GM12891 (cell line): Measurements from ENCODE around the gene TIMP2.

ENCODE experiments used
- PAX5 ChIP-seq: IDR thresholded peaks from 2 replicates; pipeline ENCODE4 v1.6.1; 2011; ENCODE audit warnings: low read length, moderate library complexity, mild to moderate bottlenecking; ENCODE audit not compliant: insufficient read depth, severe bottlenecking
- POLR2A ChIP-seq: IDR thresholded peaks from 2 replicates; pipeline ENCODE4 v1.6.1; 2011; ENCODE audit warnings: low read depth, low read length, control low read depth
- POLR2AphosphoS5 ChIP-seq: IDR thresholded peaks from 2 replicates; pipeline ENCODE4 v1.6.1; 2011; ENCODE audit warnings: low read depth, low read length, control low read depth
- POU2F2 ChIP-seq: IDR thresholded peaks from 2 replicates; pipeline ENCODE4 v1.6.1; 2011; ENCODE audit warnings: low read depth, mild to moderate bottlenecking, control low read depth, low read length, moderate library complexity
- SPI1 ChIP-seq: IDR thresholded peaks from 2 replicates; pipeline ENCODE4 v1.6.1; 2011; ENCODE audit warnings: low read depth, low read length, control low read depth
- TAF1 ChIP-seq: IDR thresholded peaks from 2 replicates; pipeline ENCODE4 v1.6.1; 2011; ENCODE audit warnings: low read depth, low read length, control low read depth

DNA sequence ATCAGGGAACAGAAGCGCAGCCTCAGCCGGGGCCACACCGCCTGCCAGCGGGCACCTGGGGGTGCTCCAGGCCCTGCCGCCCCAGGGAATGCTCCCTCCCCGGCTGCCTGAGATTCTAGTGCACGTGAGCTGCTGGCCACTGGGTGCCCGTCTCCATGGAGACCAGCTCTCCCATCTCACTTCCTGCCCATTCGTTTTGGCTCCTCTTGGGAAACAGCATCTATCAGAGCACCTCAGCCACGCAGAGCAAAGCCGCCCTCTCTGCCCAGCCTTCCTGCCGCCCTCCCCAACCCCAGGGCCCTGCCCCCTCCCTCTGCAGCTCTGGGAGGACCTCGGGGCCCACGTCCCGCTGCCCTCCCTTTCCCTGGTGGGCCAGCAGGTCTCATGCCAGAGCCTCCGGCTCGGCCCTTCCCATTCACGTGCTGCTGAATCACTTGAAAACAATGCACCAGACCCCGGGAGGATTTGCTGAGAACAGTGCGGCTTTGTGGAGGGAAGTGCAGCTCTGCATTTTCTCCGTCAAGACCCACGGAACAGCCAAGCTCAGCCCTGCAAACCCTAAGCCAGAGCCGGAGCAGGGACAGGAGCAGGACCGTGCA lies 41.6 kb downstream of the TIMP2 start:
- TF ChIP-seq POLR2AphosphoS5 (no peak), POLR2A (no peak), PAX5 (no peak), TAF1 (no peak), SPI1 (no peak), POU2F2 (no peak)
